Vagina (tissue), 2 donors: ENCODE results near the gene SH3D19. TPM values are rescaled to one million over a fixed set of nuclear protein-coding genes. Genes with fewer than 3 reads are reported as not detected.
A peak's percentile ranks its signal among the peaks of the same experiment; 100 is the strongest.

Experiments
- DNase-seq, 2 donors: peaks; one replicate each; pipeline ENCODE4 v3.0.0-alpha.2; 2017; ENCODE audit errors: extremely low spot score in 2 of 2
- H3K27ac ChIP-seq: fragments of 200-600 bp; sonication (generic); one replicate; pipeline ENCODE4 v1.5.1; 2019
- H3K27me3 ChIP-seq: fragments of 200-600 bp; sonication (generic); one replicate; pipeline ENCODE4 v1.5.1; 2019
- H3K36me3 ChIP-seq, 2 donors: fragments of 200-600 bp; sonication (generic); one replicate each; pipeline ENCODE4 v1.5.1; 2017 to 2019
- H3K4me1 ChIP-seq: fragments of 200-600 bp; sonication (generic); one replicate; pipeline ENCODE4 v1.5.1; 2019
- H3K4me3 ChIP-seq, 2 donors: fragments of 200-600 bp; sonication (generic); 1 replicate in 1 of 2; 2 replicates in 1 of 2; pipeline ENCODE4 v1.5.1; 2016 to 2019
- H3K9me3 ChIP-seq: fragments of 200-600 bp; sonication (generic); one replicate; pipeline ENCODE4 v1.5.1; 2019
- POLR2A ChIP-seq, 2 donors: fragments of 450-650 bp; IDR thresholded peaks; one replicate each; pipeline ENCODE4 v1.6.1; 2017; ENCODE audit warnings: antibody characterized with exemption in 2 of 2, mild to moderate bottlenecking in 2 of 2, moderate library complexity in 2 of 2
- POLR2AphosphoS5 ChIP-seq, 2 donors: sonication (generic); formaldehyde crosslinking; IDR thresholded peaks; one replicate each; pipeline ENCODE4 v1.9.0; 2017; ENCODE audit warnings: antibody characterized with exemption in 2 of 2, mild to moderate bottlenecking in 2 of 2, low read depth in 1 of 2; ENCODE audit not compliant: insufficient read depth in 1 of 2
- intact Hi-C: fragments of 100-400 bp; cut with DNase I; formaldehyde crosslinking; loops from one replicate; pipeline ENCODE4 v1.15.1; 2023
- total RNA-seq: library from RNA; depleted of rRNA; stranded (reverse); fragments of >200 nt; gene quantifications from one replicate; pipeline ENCODE4 v1.2.3, GENCODE V29; 2016
- TF ChIP-seq, protein P1 (sequence below), 3 experiments: fragments of 450-650 bp in 2 of 3; fragments of 200-600 bp in 1 of 3; sonication (generic) in 1 of 3; IDR thresholded peaks; one replicate each; pipeline ENCODE4 v1.5.1; 2017 to 2019; ENCODE audit warnings: antibody characterized with exemption in 3 of 3, mild to moderate bottlenecking in 2 of 3, moderate library complexity in 2 of 3

Gene SH3D19
- total RNA-seq, 1 donor from 2014 or later = 86.4 TPM

DNA sequence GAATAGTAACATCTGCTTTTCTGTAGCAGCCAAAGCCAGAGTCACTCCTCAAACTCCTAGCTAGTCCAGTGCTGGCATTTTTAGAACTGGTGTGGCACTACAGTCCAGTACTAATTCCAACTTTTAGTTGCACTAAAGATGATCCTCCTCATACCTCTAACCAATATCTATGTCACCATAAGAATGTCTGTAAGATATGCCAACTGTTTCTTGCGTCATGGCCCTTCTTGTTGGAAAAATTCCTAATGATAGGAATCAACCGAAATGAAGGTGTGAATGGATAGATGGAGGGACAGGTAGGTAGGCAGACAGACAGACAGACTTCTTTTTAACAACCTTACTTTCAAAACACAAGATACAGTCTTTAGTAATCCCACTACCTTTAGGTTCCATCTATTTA lies 123.0 kb downstream of the SH3D19 start:
- intact Hi-C loops = no loop called here
- Histone ChIP-seq H3K9me3 (no peaks in the 10 kb centered on the region), H3K4me3 (no peak overlapping the region), H3K27me3 (no peaks in the 10 kb centered on the region), H3K36me3 (no peaks in the 10 kb centered on the region), H3K4me1 (peaks cover 53% of the 10 kb centered on the region), H3K27ac (peak overlapping the region; percentile 16)
- DNase-seq = no peak
- TF ChIP-seq POLR2A (IDR thresholded peaks at IDR 0.05) = no peak
- TF ChIP-seq, protein P1, sequence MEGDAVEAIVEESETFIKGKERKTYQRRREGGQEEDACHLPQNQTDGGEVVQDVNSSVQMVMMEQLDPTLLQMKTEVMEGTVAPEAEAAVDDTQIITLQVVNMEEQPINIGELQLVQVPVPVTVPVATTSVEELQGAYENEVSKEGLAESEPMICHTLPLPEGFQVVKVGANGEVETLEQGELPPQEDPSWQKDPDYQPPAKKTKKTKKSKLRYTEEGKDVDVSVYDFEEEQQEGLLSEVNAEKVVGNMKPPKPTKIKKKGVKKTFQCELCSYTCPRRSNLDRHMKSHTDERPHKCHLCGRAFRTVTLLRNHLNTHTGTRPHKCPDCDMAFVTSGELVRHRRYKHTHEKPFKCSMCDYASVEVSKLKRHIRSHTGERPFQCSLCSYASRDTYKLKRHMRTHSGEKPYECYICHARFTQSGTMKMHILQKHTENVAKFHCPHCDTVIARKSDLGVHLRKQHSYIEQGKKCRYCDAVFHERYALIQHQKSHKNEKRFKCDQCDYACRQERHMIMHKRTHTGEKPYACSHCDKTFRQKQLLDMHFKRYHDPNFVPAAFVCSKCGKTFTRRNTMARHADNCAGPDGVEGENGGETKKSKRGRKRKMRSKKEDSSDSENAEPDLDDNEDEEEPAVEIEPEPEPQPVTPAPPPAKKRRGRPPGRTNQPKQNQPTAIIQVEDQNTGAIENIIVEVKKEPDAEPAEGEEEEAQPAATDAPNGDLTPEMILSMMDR (IDR thresholded peaks at IDR 0.05) = no peak
- TF ChIP-seq POLR2AphosphoS5 (IDR thresholded peaks at IDR 0.05; ENCODE audit: insufficient read depth in 1 of 2, low read depth in 1 of 2) = no peak

DNA sequence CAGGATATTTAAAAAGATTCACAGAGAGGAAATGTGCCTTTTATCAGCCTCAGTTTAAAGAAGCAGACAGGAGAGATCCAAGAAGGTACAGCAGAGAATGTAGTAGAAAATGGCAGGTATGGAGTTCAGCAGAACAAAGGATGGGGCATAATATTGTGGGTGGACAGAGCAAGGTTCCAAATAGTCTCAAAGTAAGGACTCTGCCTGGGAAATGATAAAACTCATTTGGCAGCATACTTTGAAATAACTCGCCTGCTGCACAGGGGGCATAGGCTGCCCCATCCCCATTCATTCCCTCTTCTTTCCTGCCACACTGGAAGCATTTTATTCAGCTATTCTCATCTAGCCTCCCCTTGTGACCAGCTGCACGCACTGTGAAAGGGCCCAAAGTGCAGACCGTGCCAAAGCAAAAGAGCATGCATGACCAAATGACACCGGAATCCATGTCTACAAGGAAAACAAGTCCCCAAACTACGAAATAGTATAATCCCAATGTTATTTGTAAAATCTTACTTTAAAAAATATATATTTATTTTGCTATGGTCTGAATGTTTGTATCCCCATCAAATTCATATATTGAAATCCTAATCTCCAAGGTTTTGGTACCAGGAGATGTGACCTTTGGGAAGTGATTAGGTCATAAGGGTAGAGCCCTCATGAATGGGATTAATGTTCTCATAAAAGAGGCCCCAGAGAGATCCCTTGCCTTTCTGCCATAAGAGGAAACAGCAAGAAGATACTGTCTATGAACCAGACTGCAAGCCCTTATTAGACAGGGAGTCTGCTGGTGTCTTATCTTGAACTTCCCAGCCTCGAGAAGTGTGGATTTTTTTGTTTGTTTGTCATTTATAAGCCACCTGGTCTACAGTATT lies 125.8 kb downstream of the SH3D19 start:
- TF ChIP-seq POLR2A (IDR thresholded peaks at IDR 0.05) (no peak), POLR2AphosphoS5 (IDR thresholded peaks at IDR 0.05; ENCODE audit: insufficient read depth in 1 of 2, low read depth in 1 of 2) (no peak)
- no peaks in the 10 kb centered on the region for H3K27me3 ChIP-seq
- H3K36me3 ChIP-seq = no peaks in the 10 kb centered on the region
- DNase-seq = no peak
- H3K4me3 ChIP-seq = no peak overlapping the region
- H3K27ac ChIP-seq = peak overlapping the region; percentile 57
- peaks cover 55% of the 10 kb centered on the region for H3K4me1 ChIP-seq
- intact Hi-C loops = no loop called here
- H3K9me3 ChIP-seq = no peaks in the 10 kb centered on the region

GRCh38 chr4:151198748-151199147 lies 126.7 kb downstream of the SH3D19 start:
- DNase-seq = no peak
- no peaks in the 10 kb centered on the region for H3K9me3 ChIP-seq
- H3K27me3 ChIP-seq = no peaks in the 10 kb centered on the region
- no peak for TF ChIP-seq POLR2A (IDR thresholded peaks at IDR 0.05)
- TF ChIP-seq POLR2AphosphoS5 (IDR thresholded peaks at IDR 0.05; ENCODE audit: insufficient read depth in 1 of 2, low read depth in 1 of 2) = no peak
- no peak overlapping the region for H3K4me3 ChIP-seq
- peaks cover 60% of the 10 kb centered on the region for H3K4me1 ChIP-seq
- H3K27ac ChIP-seq = peak overlapping the region; percentile 57
- H3K36me3 ChIP-seq = no peaks in the 10 kb centered on the region
- intact Hi-C loops = no loop called here

GRCh38 chr4:151197247-151197646 lies 128.2 kb downstream of the SH3D19 start:
- intact Hi-C loops = no loop called here
- Histone ChIP-seq H3K9me3 (no peaks in the 10 kb centered on the region), H3K4me1 (peaks cover 54% of the 10 kb centered on the region), H3K27me3 (no peaks in the 10 kb centered on the region), H3K27ac (peak overlapping the region; percentile 85), H3K36me3 (no peaks in the 10 kb centered on the region), H3K4me3 (no peak overlapping the region)
- no peak for DNase-seq
- TF ChIP-seq, protein P1 (IDR thresholded peaks at IDR 0.05) = no peak
- TF ChIP-seq POLR2AphosphoS5 (IDR thresholded peaks at IDR 0.05; ENCODE audit: insufficient read depth in 1 of 2, low read depth in 1 of 2) (peak in 1 of 2 donors; percentile 85), POLR2A (IDR thresholded peaks at IDR 0.05) (no peak)

GRCh38 chr4:151195801-151196200 lies 129.6 kb downstream of the SH3D19 start:
- Histone ChIP-seq H3K27ac (peak overlapping the region; percentile 85), H3K4me3 (no peak overlapping the region), H3K4me1 (peaks cover 51% of the 10 kb centered on the region), H3K9me3 (no peaks in the 10 kb centered on the region), H3K27me3 (no peaks in the 10 kb centered on the region), H3K36me3 (no peaks in the 10 kb centered on the region)
- TF ChIP-seq POLR2AphosphoS5 (IDR thresholded peaks at IDR 0.05; ENCODE audit: insufficient read depth in 1 of 2, low read depth in 1 of 2) (peak in 1 of 2 donors; percentile 83), POLR2A (IDR thresholded peaks at IDR 0.05) (no peak)
- intact Hi-C loops = no loop called here
- DNase-seq = no peak

DNA sequence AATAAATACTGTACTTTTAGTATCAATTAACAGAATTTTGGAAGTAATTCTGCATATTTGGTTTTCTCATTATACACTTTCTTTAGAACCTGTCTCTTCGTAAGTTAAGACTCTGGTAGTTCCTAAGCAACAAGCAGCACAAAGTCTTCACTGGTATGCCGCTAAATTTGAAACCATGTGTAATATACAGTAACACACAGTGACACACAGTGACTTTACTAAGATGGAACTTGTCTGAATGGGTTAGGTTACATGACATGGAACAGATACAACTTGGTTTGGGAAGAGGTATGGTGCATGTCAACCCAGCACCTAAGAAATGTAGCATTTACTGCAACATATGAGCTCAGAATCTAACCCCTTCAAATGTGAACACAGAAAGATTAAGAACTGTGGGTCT lies 132.0 kb downstream of the SH3D19 start:
- Histone ChIP-seq H3K4me3 (no peak overlapping the region), H3K36me3 (no peaks in the 10 kb centered on the region), H3K4me1 (peaks cover 42% of the 10 kb centered on the region), H3K9me3 (no peaks in the 10 kb centered on the region), H3K27ac (no peak overlapping the region), H3K27me3 (no peaks in the 10 kb centered on the region)
- DNase-seq = no peak
- intact Hi-C loops = no loop called here
- no peak for TF ChIP-seq POLR2A (IDR thresholded peaks at IDR 0.05)
- TF ChIP-seq, protein P1 (IDR thresholded peaks at IDR 0.05) = no peak
- no peak for TF ChIP-seq POLR2AphosphoS5 (IDR thresholded peaks at IDR 0.05; ENCODE audit: insufficient read depth in 1 of 2, low read depth in 1 of 2)
